AG09319 (cell line): ENCODE results near the gene CYP27B1.

Source experiments
- DNase-seq: peaks from one replicate; pipeline ENCODE4 v3.0.0-alpha.2; 2010; ENCODE audit warnings: low read depth; ENCODE audit errors: extremely low read depth
- CTCF ChIP-seq: IDR thresholded peaks from 2 replicates; pipeline ENCODE4 v1.5.1; 2011; ENCODE audit warnings: low read depth, mild to moderate bottlenecking, inconsistent platforms, low read length, moderate library complexity

CYP27B1 gene

GRCh38 chr12:57771873-57772428 is 5.1 kb upstream of the CYP27B1 start, which contains the start of gene METTL1:
Gene METTL1, minus strand, starts transcription at chr12:57772105. Its CDS starts 22 bp downstream, at chr12:57772083.
- no peak for TF ChIP-seq CTCF
- peak; percentile 81 for DNase-seq

- TF ChIP-seq CTCF, result no peak
- DNase-seq, result peak; percentile 61
Observed at GRCh38 chr12:57771236-57771872, 4.5 kb upstream of the CYP27B1 start.

GRCh38 chr12:57770734-57771133 is 3.9 kb upstream of the CYP27B1 start:
- TF ChIP-seq CTCF, result no peak
- no peak for DNase-seq

- no peak for DNase-seq
- no peak for TF ChIP-seq CTCF
Observed at GRCh38 chr12:57769594-57769993, 2.7 kb upstream of the CYP27B1 start.

GRCh38 chr12:57767876-57768275 is 998 bp upstream of the CYP27B1 start:
- no peak for TF ChIP-seq CTCF
- no peak for DNase-seq

- DNase-seq, result no peak
- TF ChIP-seq CTCF, result no peak
Observed at GRCh38 chr12:57767305-57767698, 424 bp upstream of the CYP27B1 start.

- DNase-seq, result no peak
- no peak for TF ChIP-seq CTCF
Observed at GRCh38 chr12:57765698-57766463, 997 bp downstream of the CYP27B1 start.
